Measurements from ENCODE around the gene SIK3.

DNA sequence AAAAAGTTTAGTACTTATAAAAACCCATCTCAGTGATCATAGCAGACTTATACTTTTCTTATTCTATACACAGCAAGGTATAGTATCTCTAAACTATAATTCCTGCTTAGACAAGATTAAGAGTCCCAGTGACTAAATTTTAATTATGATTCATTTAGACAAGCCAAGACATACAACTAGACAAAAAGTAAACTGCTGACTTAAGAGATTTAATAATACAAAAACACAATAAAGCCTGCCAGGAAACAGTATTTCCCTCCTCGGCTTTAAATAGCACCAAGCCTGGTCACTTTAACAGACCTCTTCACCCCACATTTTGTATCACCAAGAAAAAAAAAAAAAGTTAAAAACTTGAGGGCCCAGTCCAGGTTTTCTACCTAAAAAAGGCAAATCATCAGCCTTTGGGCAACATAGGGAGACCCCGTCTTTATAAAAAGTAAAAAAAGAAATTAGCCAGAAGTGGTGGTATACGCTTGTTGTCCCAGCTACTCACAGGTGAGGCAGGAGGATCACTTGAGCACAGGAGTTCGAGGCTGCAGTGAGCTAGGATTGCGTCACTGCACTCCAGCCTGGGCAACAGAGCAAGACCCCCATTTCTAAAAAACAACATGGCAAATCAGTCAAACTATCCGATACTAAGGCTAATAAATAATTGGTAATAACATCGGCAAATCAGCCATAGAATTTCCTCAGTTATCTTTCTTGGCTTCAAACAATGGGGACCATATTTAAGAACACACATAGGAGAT is 53.8 kb downstream of the SIK3 start:
- TF ChIP-seq, protein P1, sequence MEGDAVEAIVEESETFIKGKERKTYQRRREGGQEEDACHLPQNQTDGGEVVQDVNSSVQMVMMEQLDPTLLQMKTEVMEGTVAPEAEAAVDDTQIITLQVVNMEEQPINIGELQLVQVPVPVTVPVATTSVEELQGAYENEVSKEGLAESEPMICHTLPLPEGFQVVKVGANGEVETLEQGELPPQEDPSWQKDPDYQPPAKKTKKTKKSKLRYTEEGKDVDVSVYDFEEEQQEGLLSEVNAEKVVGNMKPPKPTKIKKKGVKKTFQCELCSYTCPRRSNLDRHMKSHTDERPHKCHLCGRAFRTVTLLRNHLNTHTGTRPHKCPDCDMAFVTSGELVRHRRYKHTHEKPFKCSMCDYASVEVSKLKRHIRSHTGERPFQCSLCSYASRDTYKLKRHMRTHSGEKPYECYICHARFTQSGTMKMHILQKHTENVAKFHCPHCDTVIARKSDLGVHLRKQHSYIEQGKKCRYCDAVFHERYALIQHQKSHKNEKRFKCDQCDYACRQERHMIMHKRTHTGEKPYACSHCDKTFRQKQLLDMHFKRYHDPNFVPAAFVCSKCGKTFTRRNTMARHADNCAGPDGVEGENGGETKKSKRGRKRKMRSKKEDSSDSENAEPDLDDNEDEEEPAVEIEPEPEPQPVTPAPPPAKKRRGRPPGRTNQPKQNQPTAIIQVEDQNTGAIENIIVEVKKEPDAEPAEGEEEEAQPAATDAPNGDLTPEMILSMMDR (IDR thresholded peaks at IDR 0.05), result no peak
- TF ChIP-seq POLR2A (IDR thresholded peaks at IDR 0.05), result no peak
- TF ChIP-seq EP300 (IDR thresholded peaks at IDR 0.05), result no peak
